ENCODE results near the gene HEXD. TPM values are rescaled to one million over a fixed set of nuclear protein-coding genes. Genes with fewer than 3 reads are reported as not detected.

Gene HEXD
- total RNA-seq, 1 experiment from 2014 or later = 21.7 TPM

DNA sequence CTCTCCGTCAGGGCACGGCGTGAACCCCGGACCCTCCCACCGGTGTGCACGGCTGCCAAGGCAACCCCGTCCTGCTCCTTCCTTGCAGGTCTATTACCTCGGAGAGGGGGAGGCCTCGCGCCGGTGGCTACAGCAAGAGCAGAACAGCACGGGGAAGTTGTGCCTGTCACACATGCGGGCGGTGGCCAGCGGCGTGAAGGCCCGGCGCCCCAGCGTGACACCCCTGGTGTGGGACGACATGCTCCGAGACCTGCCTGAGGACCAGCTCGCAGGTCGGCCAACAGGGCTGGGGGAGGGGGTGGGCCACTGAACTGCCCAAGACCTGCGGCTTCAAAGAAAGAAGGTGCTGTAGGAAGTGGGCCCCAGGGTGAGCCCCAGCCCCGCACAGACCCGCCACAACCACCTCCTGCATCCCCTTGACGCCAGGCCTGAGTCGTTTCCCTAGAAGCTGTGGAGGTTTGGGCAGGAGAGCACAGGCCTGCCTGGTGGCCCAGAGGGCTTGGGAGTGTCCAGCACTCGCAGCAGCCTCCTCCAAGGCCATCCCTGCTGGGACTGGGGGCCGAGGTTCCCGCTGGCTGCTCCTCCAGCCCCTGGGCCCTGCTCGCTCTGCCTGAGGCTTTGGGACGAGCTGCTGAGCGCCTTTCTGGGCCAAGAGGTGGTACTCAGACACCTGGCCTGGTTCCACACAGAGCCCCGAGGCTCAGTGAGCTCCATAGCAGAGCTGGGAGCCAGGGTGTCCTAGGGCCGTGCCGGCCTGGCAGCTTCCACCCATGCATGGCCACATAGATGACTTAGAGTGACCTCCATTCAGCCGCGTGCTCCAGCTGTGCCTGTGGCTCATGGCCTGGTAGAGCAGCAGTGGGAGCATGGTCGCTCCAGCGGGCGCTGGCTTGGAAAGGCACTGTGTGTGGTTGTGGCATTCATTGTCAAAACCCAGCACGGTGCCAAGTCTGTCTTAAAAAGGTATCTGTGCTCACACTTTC, 17.7 kb downstream of the HEXD start:
- no peaks in the 10 kb centered on the region for H3K9me2 ChIP-seq (replicated peaks; ENCODE audit: insufficient read depth, low read length)
- no peaks in the 10 kb centered on the region for H3K9me3 ChIP-seq (ENCODE audit: low read length)
- no peak for DNase-seq
- H3K4me2 ChIP-seq (ENCODE audit: low read depth, low read length, poor library complexity, severe bottlenecking) = no peak overlapping the region
- no peak overlapping the region for H3K4me3 ChIP-seq (ENCODE audit: low read length)
- no peak overlapping the region for H3K27ac ChIP-seq (ENCODE audit: low read length)
- H4K20me1 ChIP-seq (ENCODE audit: insufficient read depth, low read depth, low read length) = no peaks in the 10 kb centered on the region
- peaks cover 14% of the 10 kb centered on the region for H3K4me1 ChIP-seq (ENCODE audit: low read length)
- no peak overlapping the region for H2AFZ ChIP-seq (ENCODE audit: low read length)
- no peaks in the 10 kb centered on the region for H3K79me2 ChIP-seq (ENCODE audit: low read length)
- no peak overlapping the region for H3K9ac ChIP-seq (ENCODE audit: low read length)
- no peaks in the 10 kb centered on the region for H3K27me3 ChIP-seq (ENCODE audit: low read length)
- no peaks in the 10 kb centered on the region for H3K36me3 ChIP-seq (ENCODE audit: insufficient read depth, low read length)

DNA sequence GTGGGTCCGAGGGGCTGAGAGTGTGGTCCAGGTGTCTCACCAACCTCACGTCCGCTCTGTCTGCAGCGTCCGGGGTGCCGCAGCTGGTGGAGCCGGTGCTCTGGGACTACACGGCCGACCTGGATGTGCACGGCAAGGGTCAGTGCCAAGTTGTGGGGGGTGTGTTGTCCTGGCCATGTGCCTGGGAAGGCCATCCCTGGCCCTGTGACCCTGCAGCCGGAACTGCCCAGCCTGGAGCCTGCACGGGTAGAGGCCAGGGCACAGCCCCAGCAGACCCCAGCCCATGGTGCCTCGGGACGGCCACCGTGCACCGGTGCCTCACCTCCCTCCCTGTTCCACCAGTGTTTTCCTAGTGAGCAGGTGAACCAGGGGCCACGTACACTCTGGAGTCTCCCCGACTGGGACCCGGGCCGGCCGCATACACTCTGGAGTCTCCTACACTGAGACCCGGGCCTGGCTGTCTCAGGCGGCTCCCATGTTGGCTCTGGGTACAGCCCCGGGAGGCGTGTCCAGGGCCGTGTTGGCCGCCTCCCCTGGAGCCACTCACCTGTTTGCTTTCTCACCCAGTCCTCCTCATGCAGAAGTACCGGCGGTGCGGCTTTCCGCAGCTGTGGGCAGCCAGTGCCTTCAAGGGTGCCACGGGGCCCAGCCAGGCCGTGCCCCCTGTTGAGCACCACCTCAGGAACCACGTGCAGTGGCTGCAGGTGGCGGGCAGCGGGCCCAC, 18.6 kb downstream of the HEXD start:
- Histone ChIP-seq H3K27me3 (ENCODE audit: low read length) (no peaks in the 10 kb centered on the region), H3K4me2 (ENCODE audit: low read depth, low read length, poor library complexity, severe bottlenecking) (no peak overlapping the region), H3K9ac (ENCODE audit: low read length) (no peak overlapping the region), H3K4me3 (ENCODE audit: low read length) (no peak overlapping the region), H3K4me1 (ENCODE audit: low read length) (peaks cover 15% of the 10 kb centered on the region), H3K27ac (ENCODE audit: low read length) (no peak overlapping the region), H3K79me2 (ENCODE audit: low read length) (no peaks in the 10 kb centered on the region), H3K36me3 (ENCODE audit: insufficient read depth, low read length) (no peaks in the 10 kb centered on the region), H3K9me3 (ENCODE audit: low read length) (no peaks in the 10 kb centered on the region), H3K9me2 (replicated peaks; ENCODE audit: insufficient read depth, low read length) (no peaks in the 10 kb centered on the region), H4K20me1 (ENCODE audit: insufficient read depth, low read depth, low read length) (no peaks in the 10 kb centered on the region), H2AFZ (ENCODE audit: low read length) (no peak overlapping the region)
- peak; percentile 26 for DNase-seq

DNA sequence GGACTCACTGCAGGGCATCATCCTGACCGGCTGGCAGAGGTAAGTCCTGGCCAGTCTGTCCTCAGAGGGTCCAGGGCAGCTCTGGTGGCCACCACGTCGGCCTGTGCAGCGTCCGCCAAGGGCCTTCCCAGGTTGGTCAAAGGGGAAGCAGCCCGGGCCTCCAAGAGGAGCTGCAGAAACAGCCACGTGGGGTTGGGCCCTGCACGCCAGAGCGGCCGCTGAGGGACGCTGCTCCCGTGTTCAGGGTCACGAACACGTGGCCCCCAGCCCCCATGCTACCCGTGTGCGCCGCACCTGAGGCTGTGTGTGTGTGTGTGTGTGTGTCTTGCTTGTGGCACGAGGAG, 19.1 kb downstream of the HEXD start:
- Histone ChIP-seq H3K27ac (ENCODE audit: low read length) (no peak overlapping the region), H3K36me3 (ENCODE audit: insufficient read depth, low read length) (no peaks in the 10 kb centered on the region), H3K9ac (ENCODE audit: low read length) (no peak overlapping the region), H3K4me1 (ENCODE audit: low read length) (peaks cover 15% of the 10 kb centered on the region), H2AFZ (ENCODE audit: low read length) (no peak overlapping the region), H4K20me1 (ENCODE audit: insufficient read depth, low read depth, low read length) (peaks cover 1% of the 10 kb centered on the region; the same call in 1 of the 2 replicates), H3K79me2 (ENCODE audit: low read length) (no peaks in the 10 kb centered on the region), H3K9me2 (replicated peaks; ENCODE audit: insufficient read depth, low read length) (no peaks in the 10 kb centered on the region), H3K27me3 (ENCODE audit: low read length) (no peaks in the 10 kb centered on the region), H3K4me2 (ENCODE audit: low read depth, low read length, poor library complexity, severe bottlenecking) (no peak overlapping the region), H3K9me3 (ENCODE audit: low read length) (no peaks in the 10 kb centered on the region), H3K4me3 (ENCODE audit: low read length) (no peak overlapping the region)
- peak; percentile 37 for DNase-seq

DNA sequence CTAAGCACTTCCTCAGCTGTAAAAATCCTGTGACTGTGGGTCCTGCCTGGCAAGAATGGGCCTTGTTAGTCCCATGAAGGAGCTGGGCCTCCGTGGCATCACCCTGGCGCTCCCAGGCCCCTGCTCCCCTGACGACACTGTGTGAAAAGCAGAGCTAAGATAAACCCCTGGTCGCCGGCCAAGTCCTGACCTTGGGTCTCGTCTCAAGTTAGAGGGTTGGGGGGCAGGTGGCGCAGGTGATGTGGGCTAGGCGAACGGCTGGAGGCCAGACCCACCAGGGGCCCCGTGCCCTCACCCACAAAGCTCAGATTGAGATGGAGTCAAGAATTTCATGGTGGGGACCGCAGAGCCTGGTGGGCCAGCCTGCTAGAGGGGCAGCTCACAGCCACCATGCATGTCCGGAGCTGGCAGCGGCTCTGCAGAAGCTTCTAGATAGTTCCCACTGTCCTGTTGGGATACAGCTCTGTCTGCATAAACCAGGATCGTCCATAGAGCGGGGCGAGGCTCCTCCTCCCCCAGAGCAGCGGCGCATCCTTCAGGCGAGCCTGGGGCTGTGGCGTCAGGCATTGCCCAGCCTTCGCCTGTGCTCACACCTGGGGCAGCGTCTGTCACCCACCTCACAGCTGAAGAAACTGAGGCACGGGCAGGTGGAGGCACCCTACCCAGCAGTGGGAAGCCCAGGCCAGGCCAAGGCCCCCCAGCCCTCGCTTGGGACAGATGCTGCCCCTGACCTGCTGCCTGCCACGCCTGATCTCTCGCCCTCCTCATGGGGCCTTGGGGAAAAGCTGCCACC, 20.4 kb downstream of the HEXD start:
- no peak overlapping the region for H2AFZ ChIP-seq (ENCODE audit: low read length)
- no peak overlapping the region for H3K4me2 ChIP-seq (ENCODE audit: low read depth, low read length, poor library complexity, severe bottlenecking)
- H3K27me3 ChIP-seq (ENCODE audit: low read length) = no peaks in the 10 kb centered on the region
- H3K27ac ChIP-seq (ENCODE audit: low read length) = no peak overlapping the region
- H3K36me3 ChIP-seq (ENCODE audit: insufficient read depth, low read length) = peaks cover 8% of the 10 kb centered on the region; the same call in 1 of the 2 replicates
- no peaks in the 10 kb centered on the region for H3K79me2 ChIP-seq (ENCODE audit: low read length)
- H3K4me3 ChIP-seq (ENCODE audit: low read length) = no peak overlapping the region
- no peaks in the 10 kb centered on the region for H3K9me3 ChIP-seq (ENCODE audit: low read length)
- H4K20me1 ChIP-seq (ENCODE audit: insufficient read depth, low read depth, low read length) = peaks cover 4% of the 10 kb centered on the region; the same call in 1 of the 2 replicates
- no peak overlapping the region for H3K9ac ChIP-seq (ENCODE audit: low read length)
- no peaks in the 10 kb centered on the region for H3K9me2 ChIP-seq (replicated peaks; ENCODE audit: insufficient read depth, low read length)
- H3K4me1 ChIP-seq (ENCODE audit: low read length) = peaks cover 15% of the 10 kb centered on the region
- DNase-seq = peak; percentile 17

DNA sequence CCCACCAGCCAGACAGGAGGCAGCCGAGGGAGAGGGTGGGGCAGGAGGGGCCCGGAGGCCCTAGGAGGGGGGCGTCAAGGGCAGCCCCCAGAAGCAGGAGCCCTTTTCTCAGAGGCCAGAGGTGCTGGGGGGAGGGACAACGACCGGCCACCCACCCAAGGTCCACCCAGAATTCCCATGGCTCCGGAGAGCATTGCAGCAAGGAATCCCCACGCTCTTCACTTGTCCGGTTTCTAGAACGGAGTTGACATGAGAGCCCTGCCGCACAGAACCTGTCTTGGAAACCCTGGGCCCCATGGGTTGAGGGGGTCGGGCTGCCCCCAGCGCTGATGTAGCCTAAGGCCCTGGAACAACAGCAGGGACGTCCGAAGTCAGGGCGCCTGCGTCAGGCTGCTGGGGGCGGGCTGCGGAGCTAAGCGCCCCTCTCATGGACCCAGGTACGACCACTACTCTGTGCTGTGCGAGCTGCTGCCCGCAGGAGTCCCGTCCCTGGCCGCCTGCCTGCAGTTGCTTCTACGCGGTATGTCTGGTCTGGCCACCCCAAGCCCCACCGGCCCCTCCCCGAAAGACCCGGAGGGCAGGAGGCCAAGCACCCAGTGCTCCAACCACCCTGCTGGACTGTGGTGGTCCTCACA, 21.2 kb downstream of the HEXD start:
- no peaks in the 10 kb centered on the region for H3K27me3 ChIP-seq (ENCODE audit: low read length)
- no peak overlapping the region for H3K27ac ChIP-seq (ENCODE audit: low read length)
- H3K79me2 ChIP-seq (ENCODE audit: low read length) = no peaks in the 10 kb centered on the region
- no peaks in the 10 kb centered on the region for H3K9me3 ChIP-seq (ENCODE audit: low read length)
- peaks cover 7% of the 10 kb centered on the region; the same call in 1 of the 2 replicates for H4K20me1 ChIP-seq (ENCODE audit: insufficient read depth, low read depth, low read length)
- H3K4me2 ChIP-seq (ENCODE audit: low read depth, low read length, poor library complexity, severe bottlenecking) = no peak overlapping the region
- H3K4me3 ChIP-seq (ENCODE audit: low read length) = no peak overlapping the region
- no peaks in the 10 kb centered on the region for H3K9me2 ChIP-seq (replicated peaks; ENCODE audit: insufficient read depth, low read length)
- no peak overlapping the region for H3K9ac ChIP-seq (ENCODE audit: low read length)
- DNase-seq = no peak
- no peak overlapping the region for H2AFZ ChIP-seq (ENCODE audit: low read length)
- peaks cover 10% of the 10 kb centered on the region for H3K4me1 ChIP-seq (ENCODE audit: low read length)
- peaks cover 8% of the 10 kb centered on the region; the same call in 1 of the 2 replicates for H3K36me3 ChIP-seq (ENCODE audit: insufficient read depth, low read length)

DNA sequence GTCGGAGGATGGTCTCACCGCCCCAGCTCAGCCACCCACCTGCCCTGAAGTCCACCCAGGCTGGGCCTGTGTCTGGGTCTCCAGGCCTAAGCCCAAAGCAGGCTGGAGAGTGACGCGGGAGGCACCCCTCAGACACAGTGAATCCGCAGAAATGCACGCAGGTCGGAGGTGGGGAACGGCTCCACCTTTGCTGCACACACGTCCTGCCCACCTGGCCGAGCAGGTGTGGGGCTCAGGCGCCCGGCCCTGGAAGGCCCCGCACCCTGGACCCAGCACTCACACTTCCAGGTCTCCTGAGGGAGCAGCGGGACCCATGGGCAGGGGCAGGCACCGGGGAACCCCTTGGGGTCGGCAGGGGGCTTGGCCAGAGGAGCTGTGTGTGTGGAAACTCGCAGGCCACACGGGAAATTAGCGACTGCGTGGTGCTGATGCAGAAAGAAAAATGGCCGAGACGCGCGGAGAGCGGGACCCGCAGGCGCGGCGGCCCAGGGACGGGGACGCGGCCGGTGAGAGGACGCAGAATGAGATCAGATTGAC, 21.8 kb downstream of the HEXD start:
- no peak overlapping the region for H3K27ac ChIP-seq (ENCODE audit: low read length)
- no peak overlapping the region for H2AFZ ChIP-seq (ENCODE audit: low read length)
- peaks cover 11% of the 10 kb centered on the region for H4K20me1 ChIP-seq (ENCODE audit: insufficient read depth, low read depth, low read length)
- no peaks in the 10 kb centered on the region for H3K9me3 ChIP-seq (ENCODE audit: low read length)
- peaks cover 6% of the 10 kb centered on the region for H3K4me1 ChIP-seq (ENCODE audit: low read length)
- H3K9ac ChIP-seq (ENCODE audit: low read length) = no peak overlapping the region
- no peaks in the 10 kb centered on the region for H3K27me3 ChIP-seq (ENCODE audit: low read length)
- H3K4me3 ChIP-seq (ENCODE audit: low read length) = no peak overlapping the region
- H3K4me2 ChIP-seq (ENCODE audit: low read depth, low read length, poor library complexity, severe bottlenecking) = no peak overlapping the region
- no peaks in the 10 kb centered on the region for H3K9me2 ChIP-seq (replicated peaks; ENCODE audit: insufficient read depth, low read length)
- peaks cover 8% of the 10 kb centered on the region for H3K36me3 ChIP-seq (ENCODE audit: insufficient read depth, low read length)
- H3K79me2 ChIP-seq (ENCODE audit: low read length) = no peaks in the 10 kb centered on the region
- no peak for DNase-seq

DNA sequence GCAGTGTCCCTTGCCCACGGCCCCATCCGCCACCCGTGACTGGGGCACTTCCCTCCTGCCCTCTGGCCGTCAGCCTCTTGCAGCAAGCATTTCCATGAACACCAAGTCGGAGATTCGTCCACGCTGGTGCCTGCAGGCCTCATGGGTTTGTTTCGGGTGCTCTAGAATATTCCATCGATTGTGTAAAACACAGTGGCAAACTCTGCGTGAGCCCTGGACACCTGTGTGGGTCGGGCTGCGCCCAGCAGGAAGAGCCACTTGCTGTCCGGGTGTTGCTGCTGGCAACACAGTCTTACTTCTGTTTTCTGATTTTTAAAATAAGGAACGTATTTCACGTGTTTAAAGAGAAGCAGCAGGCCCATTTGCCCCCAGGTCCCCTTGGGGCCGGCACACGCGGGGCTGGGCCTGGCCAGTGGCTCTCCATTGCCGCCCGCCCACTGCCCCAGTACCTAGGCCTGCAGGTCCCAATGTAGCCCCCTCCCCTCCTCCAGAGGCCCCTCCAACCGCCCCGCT, 22.4 kb downstream of the HEXD start:
- Histone ChIP-seq H3K4me3 (ENCODE audit: low read length) (no peak overlapping the region), H3K27ac (ENCODE audit: low read length) (peak overlapping the region; percentile 61), H3K27me3 (ENCODE audit: low read length) (no peaks in the 10 kb centered on the region), H3K9me2 (replicated peaks; ENCODE audit: insufficient read depth, low read length) (no peaks in the 10 kb centered on the region), H3K79me2 (ENCODE audit: low read length) (no peaks in the 10 kb centered on the region), H3K9ac (ENCODE audit: low read length) (no peak overlapping the region), H3K4me1 (ENCODE audit: low read length) (peaks cover 6% of the 10 kb centered on the region), H2AFZ (ENCODE audit: low read length) (no peak overlapping the region), H4K20me1 (ENCODE audit: insufficient read depth, low read depth, low read length) (peaks cover 11% of the 10 kb centered on the region), H3K9me3 (ENCODE audit: low read length) (no peaks in the 10 kb centered on the region), H3K4me2 (ENCODE audit: low read depth, low read length, poor library complexity, severe bottlenecking) (no peak overlapping the region), H3K36me3 (ENCODE audit: insufficient read depth, low read length) (peaks cover 8% of the 10 kb centered on the region)
- peak; percentile 49 for DNase-seq

All from Karpas-422 (cell line).